DOHH2 (cell line): ENCODE results near the gene USP8.

ENCODE experiments used
- H3F3A ChIP-seq: fragments of 200-600 bp; sonication (generic), shearing (Covaris generic); 2 replicates; pipeline ENCODE4 v1.6.0; 2016; ENCODE audit warnings: antibody characterized with exemption, mild to moderate bottlenecking; ENCODE audit not compliant: control insufficient read depth, insufficient read depth
- H3K27ac ChIP-seq: fragments of 200-600 bp; sonication (generic); 2 replicates; pipeline ENCODE4 v1.5.1; 2014; ENCODE audit warnings: low read depth, mild to moderate bottlenecking, low read length, moderate library complexity
- H3K27me3 ChIP-seq: fragments of 200-600 bp; sonication (generic); 2 replicates; pipeline ENCODE4 v1.6.1; 2014; ENCODE audit warnings: mild to moderate bottlenecking, low read length, mixed read lengths; ENCODE audit not compliant: control insufficient read depth
- H3K36me3 ChIP-seq: fragments of 200-600 bp; sonication (generic); 2 replicates; pipeline ENCODE4 v1.6.1; 2014; ENCODE audit warnings: mild to moderate bottlenecking, low read length, moderate library complexity, mixed read lengths; ENCODE audit not compliant: control insufficient read depth
- H3K4me1 ChIP-seq: fragments of 200-600 bp; sonication (generic); 2 replicates; pipeline ENCODE4 v1.6.1; 2014; ENCODE audit warnings: mild to moderate bottlenecking, low read length, mixed read lengths; ENCODE audit not compliant: control insufficient read depth
- H3K4me2 ChIP-seq: fragments of 200-600 bp; sonication (generic); 2 replicates; pipeline ENCODE4 v1.6.0; 2014; ENCODE audit warnings: mild to moderate bottlenecking, low read length, moderate library complexity
- H3K4me3 ChIP-seq: fragments of 200-600 bp; sonication (generic); 2 replicates; pipeline ENCODE4 v1.5.1; 2014; ENCODE audit warnings: mild to moderate bottlenecking, low read length, mixed read lengths
- H3K79me2 ChIP-seq: fragments of 200-600 bp; sonication (generic); 2 replicates; pipeline ENCODE4 v1.6.1; 2014; ENCODE audit warnings: mild to moderate bottlenecking, low read length, mixed read lengths; ENCODE audit not compliant: control insufficient read depth
- H3K9me2 ChIP-seq: fragments of 200-600 bp; sonication (generic); replicated peaks from 2 replicates; pipeline ENCODE4 v1.6.1; 2014; ENCODE audit warnings: mild to moderate bottlenecking, low read length, mixed read lengths; ENCODE audit not compliant: control insufficient read depth
- H3K9me3 ChIP-seq: fragments of 200-600 bp; sonication (generic); 2 replicates; pipeline ENCODE4 v1.6.1; 2014; ENCODE audit warnings: antibody characterized with exemption, low read length, mixed read lengths; ENCODE audit not compliant: control insufficient read depth, insufficient read depth
- H4K20me1 ChIP-seq: fragments of 200-600 bp; sonication (generic); 2 replicates; pipeline ENCODE4 v1.6.0; 2014; ENCODE audit warnings: low read depth, mild to moderate bottlenecking, antibody characterized with exemption, low read length, moderate library complexity; ENCODE audit not compliant: control insufficient read depth, insufficient read depth
- CTCF ChIP-seq: fragments of 200-600 bp; sonication (generic); IDR thresholded peaks from one replicate; pipeline ENCODE4 v1.5.1; 2014; ENCODE audit warnings: antibody characterized with exemption, mild to moderate bottlenecking, low read depth, low read length; ENCODE audit not compliant: poor library complexity, severe bottlenecking
- EZH2phosphoT487 ChIP-seq: fragments of 200-600 bp; sonication (generic); IDR thresholded peaks from 2 replicates; pipeline ENCODE4 v1.6.1; 2017; ENCODE audit warnings: borderline replicate concordance, mild to moderate bottlenecking, antibody characterized with exemption, low read length, moderate library complexity, mixed read lengths

Gene USP8

GRCh38 chr15:50544368-50544767, 120.2 kb downstream of the USP8 start:
- Histone ChIP-seq H3K27me3 (peaks cover 4% of the 10 kb centered on the region), H3K27ac (no peak overlapping the region), H3K79me2 (no peaks in the 10 kb centered on the region), H3K4me2 (no peak overlapping the region), H3K4me3 (no peak overlapping the region), H3K36me3 (no peaks in the 10 kb centered on the region), H4K20me1 (no peaks in the 10 kb centered on the region), H3K4me1 (no peaks in the 10 kb centered on the region), H3K9me2 (no peaks in the 10 kb centered on the region), H3K9me3 (no peaks in the 10 kb centered on the region), H3F3A (no peaks in the 10 kb centered on the region)
- TF ChIP-seq CTCF: no peak
- TF ChIP-seq EZH2phosphoT487: no peak

GRCh38 chr15:50546566-50546965, 122.4 kb downstream of the USP8 start, which contains the start of gene USP50:
Gene USP50 (minus strand): TSS chr15:50546666. CDS start chr15:50546525, 141 bp downstream.
- H3K36me3 ChIP-seq: no peaks in the 10 kb centered on the region
- no peak within 1 kb of the TSS for H3K27ac ChIP-seq
- no peaks in the 10 kb centered on the region for H3K4me1 ChIP-seq
- H4K20me1 ChIP-seq: no peaks in the 10 kb centered on the region
- peaks cover 4% of the 10 kb centered on the region for H3K27me3 ChIP-seq
- H3F3A ChIP-seq: 0 out of 2 replicates have a peak, but pooled peaks cover 5% of the 10 kb centered on the region
- no peaks in the 10 kb centered on the region for H3K9me3 ChIP-seq
- no peaks in the 10 kb centered on the region for H3K79me2 ChIP-seq
- no peak for TF ChIP-seq CTCF
- H3K9me2 ChIP-seq: no peaks in the 10 kb centered on the region
- no peak within 1 kb of the TSS for H3K4me3 ChIP-seq
- H3K4me2 ChIP-seq: no peak within 1 kb of the TSS

GRCh38 chr15:50549326-50549725, 125.1 kb downstream of the USP8 start:
- Histone ChIP-seq H3K9me3 (no peaks in the 10 kb centered on the region), H3K4me1 (no peaks in the 10 kb centered on the region), H3K27me3 (no peaks in the 10 kb centered on the region), H3K27ac (no peak overlapping the region), H3K79me2 (no peaks in the 10 kb centered on the region), H4K20me1 (no peaks in the 10 kb centered on the region), H3K4me3 (no peak overlapping the region), H3F3A (peaks cover 11% of the 10 kb centered on the region), H3K9me2 (no peaks in the 10 kb centered on the region), H3K36me3 (no peaks in the 10 kb centered on the region), H3K4me2 (no peak overlapping the region)
- TF ChIP-seq EZH2phosphoT487 (no peak), CTCF (no peak)

- H3K27ac ChIP-seq: no peak overlapping the region
- H3K9me2 ChIP-seq: no peaks in the 10 kb centered on the region
- H3F3A ChIP-seq: peaks cover 13% of the 10 kb centered on the region
- no peak for TF ChIP-seq EZH2phosphoT487
- H3K27me3 ChIP-seq: no peaks in the 10 kb centered on the region
- no peaks in the 10 kb centered on the region for H3K4me1 ChIP-seq
- H3K36me3 ChIP-seq: no peaks in the 10 kb centered on the region
- H4K20me1 ChIP-seq: no peaks in the 10 kb centered on the region
- H3K4me3 ChIP-seq: no peak overlapping the region
- H3K4me2 ChIP-seq: no peak overlapping the region
- H3K79me2 ChIP-seq: no peaks in the 10 kb centered on the region
- no peaks in the 10 kb centered on the region for H3K9me3 ChIP-seq
Measured at GRCh38 chr15:50552238-50552637, 128.0 kb downstream of the USP8 start.
